ENCODE results near the gene JARID2.

- TF ChIP-seq POLR2A (IDR thresholded peaks at IDR 0.05; ENCODE audit: extremely low read depth, insufficient read length) (no peak), MAX (IDR thresholded peaks at IDR 0.05; ENCODE audit: low read depth, low read length) (no peak)
These were observed 83.4 kb downstream of the JARID2 start for GRCh38 chr6:15329197-15329671.

Data from NB4 (cell line).